ENCODE data around the gene MAG. TPM values are rescaled to one million over a fixed set of nuclear protein-coding genes. Genes with fewer than 3 reads are reported as not detected.
A peak's percentile ranks its signal among the peaks of the same experiment; 100 is the strongest.

MAG gene
- total and polyA plus RNA-seq, 9 of the 15 experiments (the other 6 are each of a cell fraction or from before 2014, with no cell fraction given): 0.11 to 10.0 (median 1.6) TPM

DNA sequence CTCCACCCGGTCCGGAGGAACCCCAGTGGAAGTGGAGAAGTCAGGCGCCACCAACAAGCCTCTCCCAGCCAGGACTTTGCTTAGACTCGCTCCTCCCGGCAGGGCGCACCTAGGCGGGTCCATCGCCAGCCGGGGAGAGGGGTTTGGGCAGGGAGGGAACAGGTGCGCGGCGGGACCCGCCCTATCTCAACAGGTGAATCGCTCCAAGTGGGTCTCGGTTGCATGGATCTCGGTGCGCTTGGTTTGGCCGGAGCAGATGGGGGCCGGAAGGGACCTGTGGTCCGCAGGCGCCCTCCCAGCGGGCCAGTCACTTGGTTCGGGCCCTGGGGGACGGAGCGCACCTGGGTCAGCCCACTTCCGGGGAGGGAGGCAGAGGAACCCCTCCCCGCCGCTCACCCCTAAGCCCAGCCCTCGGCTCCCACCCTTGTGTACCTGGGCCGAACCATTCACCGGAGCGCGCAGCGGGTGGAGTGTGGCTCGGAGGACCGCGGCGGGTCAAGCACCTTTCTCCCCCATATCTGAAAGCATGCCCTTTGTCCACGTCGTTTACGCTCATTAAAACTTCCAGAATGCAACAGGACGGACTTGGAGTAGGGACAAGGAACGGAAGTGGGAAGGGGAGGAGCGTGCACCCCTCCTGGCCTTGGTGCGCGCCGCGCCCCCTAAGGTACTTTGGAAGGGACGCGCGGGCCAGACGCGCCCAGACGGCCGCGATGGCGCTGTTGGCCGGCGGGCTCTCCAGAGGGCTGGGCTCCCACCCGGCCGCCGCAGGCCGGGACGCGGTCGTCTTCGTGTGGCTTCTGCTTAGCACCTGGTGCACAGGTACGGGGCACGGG lies 43.4 kb upstream of the MAG start, which contains the start of gene LSR (continued):
- no peak for TF ChIP-seq MTF1 (CRISPR knock-in tag; IDR thresholded peaks at IDR 0.05; ENCODE audit: borderline replicate concordance)
- TF ChIP-seq, protein P1, sequence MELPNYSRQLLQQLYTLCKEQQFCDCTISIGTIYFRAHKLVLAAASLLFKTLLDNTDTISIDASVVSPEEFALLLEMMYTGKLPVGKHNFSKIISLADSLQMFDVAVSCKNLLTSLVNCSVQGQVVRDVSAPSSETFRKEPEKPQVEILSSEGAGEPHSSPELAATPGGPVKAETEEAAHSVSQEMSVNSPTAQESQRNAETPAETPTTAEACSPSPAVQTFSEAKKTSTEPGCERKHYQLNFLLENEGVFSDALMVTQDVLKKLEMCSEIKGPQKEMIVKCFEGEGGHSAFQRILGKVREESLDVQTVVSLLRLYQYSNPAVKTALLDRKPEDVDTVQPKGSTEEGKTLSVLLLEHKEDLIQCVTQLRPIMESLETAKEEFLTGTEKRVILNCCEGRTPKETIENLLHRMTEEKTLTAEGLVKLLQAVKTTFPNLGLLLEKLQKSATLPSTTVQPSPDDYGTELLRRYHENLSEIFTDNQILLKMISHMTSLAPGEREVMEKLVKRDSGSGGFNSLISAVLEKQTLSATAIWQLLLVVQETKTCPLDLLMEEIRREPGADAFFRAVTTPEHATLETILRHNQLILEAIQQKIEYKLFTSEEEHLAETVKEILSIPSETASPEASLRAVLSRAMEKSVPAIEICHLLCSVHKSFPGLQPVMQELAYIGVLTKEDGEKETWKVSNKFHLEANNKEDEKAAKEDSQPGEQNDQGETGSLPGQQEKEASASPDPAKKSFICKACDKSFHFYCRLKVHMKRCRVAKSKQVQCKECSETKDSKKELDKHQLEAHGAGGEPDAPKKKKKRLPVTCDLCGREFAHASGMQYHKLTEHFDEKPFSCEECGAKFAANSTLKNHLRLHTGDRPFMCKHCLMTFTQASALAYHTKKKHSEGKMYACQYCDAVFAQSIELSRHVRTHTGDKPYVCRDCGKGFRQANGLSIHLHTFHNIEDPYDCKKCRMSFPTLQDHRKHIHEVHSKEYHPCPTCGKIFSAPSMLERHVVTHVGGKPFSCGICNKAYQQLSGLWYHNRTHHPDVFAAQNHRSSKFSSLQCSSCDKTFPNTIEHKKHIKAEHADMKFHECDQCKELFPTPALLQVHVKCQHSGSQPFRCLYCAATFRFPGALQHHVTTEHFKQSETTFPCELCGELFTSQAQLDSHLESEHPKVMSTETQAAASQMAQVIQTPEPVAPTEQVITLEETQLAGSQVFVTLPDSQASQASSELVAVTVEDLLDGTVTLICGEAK (IDR thresholded peaks at IDR 0.05): peak; percentile 89
- TF ChIP-seq, protein P1 (CRISPR knock-in tag; IDR thresholded peaks at IDR 0.05): no peak
- TF ChIP-seq, protein P2, sequence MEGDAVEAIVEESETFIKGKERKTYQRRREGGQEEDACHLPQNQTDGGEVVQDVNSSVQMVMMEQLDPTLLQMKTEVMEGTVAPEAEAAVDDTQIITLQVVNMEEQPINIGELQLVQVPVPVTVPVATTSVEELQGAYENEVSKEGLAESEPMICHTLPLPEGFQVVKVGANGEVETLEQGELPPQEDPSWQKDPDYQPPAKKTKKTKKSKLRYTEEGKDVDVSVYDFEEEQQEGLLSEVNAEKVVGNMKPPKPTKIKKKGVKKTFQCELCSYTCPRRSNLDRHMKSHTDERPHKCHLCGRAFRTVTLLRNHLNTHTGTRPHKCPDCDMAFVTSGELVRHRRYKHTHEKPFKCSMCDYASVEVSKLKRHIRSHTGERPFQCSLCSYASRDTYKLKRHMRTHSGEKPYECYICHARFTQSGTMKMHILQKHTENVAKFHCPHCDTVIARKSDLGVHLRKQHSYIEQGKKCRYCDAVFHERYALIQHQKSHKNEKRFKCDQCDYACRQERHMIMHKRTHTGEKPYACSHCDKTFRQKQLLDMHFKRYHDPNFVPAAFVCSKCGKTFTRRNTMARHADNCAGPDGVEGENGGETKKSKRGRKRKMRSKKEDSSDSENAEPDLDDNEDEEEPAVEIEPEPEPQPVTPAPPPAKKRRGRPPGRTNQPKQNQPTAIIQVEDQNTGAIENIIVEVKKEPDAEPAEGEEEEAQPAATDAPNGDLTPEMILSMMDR (IDR thresholded peaks at IDR 0.05 in 2 of 3, conservative IDR thresholded peaks at IDR 0.05 in 1 of 3; ENCODE audit: insufficient read depth in 2 of 3, low read depth in 1 of 3, low read length in 3 of 3): 0 out of 6 replicates have a peak, but pooled peaks of 1 of the 3 experiments have one; percentile 28
- no peak for TF ChIP-seq MCM5 (IDR thresholded peaks at IDR 0.05; ENCODE audit: low read depth)
- TF ChIP-seq NCOR1 (IDR thresholded peaks at IDR 0.05): peak; percentile 41
- TF ChIP-seq ELF4 (CRISPR knock-in tag; IDR thresholded peaks at IDR 0.05): no peak
- TF ChIP-seq SP1 (CRISPR knock-in tag; IDR thresholded peaks at IDR 0.05): peak; percentile 100
- no peak for TF ChIP-seq CBX2 (IDR thresholded peaks at IDR 0.05; ENCODE audit: insufficient read depth, low read length, poor library complexity, severe bottlenecking)
- TF ChIP-seq, protein P3, sequence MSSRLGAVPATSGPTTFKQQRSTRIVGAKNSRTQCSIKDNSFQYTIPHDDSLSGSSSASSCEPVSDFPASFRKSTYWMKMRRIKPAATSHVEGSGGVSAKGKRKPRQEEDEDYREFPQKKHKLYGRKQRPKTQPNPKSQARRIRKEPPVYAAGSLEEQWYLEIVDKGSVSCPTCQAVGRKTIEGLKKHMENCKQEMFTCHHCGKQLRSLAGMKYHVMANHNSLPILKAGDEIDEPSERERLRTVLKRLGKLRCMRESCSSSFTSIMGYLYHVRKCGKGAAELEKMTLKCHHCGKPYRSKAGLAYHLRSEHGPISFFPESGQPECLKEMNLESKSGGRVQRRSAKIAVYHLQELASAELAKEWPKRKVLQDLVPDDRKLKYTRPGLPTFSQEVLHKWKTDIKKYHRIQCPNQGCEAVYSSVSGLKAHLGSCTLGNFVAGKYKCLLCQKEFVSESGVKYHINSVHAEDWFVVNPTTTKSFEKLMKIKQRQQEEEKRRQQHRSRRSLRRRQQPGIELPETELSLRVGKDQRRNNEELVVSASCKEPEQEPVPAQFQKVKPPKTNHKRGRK (tag; IDR thresholded peaks at IDR 0.05): no peak
- TF ChIP-seq, protein P4, sequence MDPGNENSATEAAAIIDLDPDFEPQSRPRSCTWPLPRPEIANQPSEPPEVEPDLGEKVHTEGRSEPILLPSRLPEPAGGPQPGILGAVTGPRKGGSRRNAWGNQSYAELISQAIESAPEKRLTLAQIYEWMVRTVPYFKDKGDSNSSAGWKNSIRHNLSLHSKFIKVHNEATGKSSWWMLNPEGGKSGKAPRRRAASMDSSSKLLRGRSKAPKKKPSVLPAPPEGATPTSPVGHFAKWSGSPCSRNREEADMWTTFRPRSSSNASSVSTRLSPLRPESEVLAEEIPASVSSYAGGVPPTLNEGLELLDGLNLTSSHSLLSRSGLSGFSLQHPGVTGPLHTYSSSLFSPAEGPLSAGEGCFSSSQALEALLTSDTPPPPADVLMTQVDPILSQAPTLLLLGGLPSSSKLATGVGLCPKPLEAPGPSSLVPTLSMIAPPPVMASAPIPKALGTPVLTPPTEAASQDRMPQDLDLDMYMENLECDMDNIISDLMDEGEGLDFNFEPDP (CRISPR knock-in tag; IDR thresholded peaks at IDR 0.05): no peak
- TF ChIP-seq EHMT2 (IDR thresholded peaks at IDR 0.05): no peak
- TF ChIP-seq ZNF217 (CRISPR knock-in tag; IDR thresholded peaks at IDR 0.05): no peak

Measured in K562 (cell line).